ENCODE data around the gene AIF1. TPM values are rescaled to one million over a fixed set of nuclear protein-coding genes. Genes with fewer than 3 reads are reported as not detected.
A peak's percentile ranks its signal among the peaks of the same experiment; 100 is the strongest.

Gene AIF1
- total RNA-seq, 6 experiments from 2014 or later, result not detected

DNA sequence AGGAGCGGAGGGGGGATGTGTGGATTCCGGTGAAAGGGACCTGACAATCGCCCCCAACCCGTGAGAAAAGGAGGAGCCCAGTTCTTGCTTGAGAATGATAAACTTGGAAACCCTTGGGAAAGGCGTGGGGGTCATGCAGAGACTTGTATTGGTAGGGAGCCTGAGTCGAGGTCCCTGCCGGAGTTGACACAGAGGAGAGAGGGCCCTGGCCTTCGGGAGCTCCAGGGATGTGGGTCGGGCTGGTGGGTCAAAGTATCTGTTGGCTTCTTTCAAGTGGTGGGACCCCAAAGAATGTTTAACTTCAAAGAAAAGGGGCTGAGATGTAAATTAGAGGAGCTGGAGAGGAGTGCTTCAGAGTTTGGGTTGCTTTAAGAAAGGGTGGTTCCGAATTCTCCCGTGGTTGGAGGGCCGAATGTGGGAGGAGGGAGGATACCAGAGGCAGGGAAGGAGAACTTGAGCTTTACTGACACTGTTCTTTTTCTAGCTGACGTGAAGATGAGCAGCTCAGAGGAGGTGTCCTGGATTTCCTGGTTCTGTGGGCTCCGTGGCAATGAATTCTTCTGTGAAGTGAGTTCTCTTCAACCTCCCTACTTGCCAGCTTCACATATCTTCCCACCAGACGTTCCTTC, 51.4 kb downstream of the AIF1 start:
- Mint-ChIP-seq H3K4me3 (peak overlapping the region; percentile 95), H3K27ac (peak overlapping the region; percentile 98), H3K4me1 (ENCODE audit: low read depth) (peaks cover 63% of the 10 kb centered on the region), H3K36me3 (ENCODE audit: low read depth) (peaks cover 52% of the 10 kb centered on the region), H3K9me3 (no peaks in the 10 kb centered on the region), H3K27me3 (ENCODE audit: insufficient read depth) (peaks cover 4% of the 10 kb centered on the region)
- DNase-seq, result no peak
- TF ChIP-seq, protein P1, sequence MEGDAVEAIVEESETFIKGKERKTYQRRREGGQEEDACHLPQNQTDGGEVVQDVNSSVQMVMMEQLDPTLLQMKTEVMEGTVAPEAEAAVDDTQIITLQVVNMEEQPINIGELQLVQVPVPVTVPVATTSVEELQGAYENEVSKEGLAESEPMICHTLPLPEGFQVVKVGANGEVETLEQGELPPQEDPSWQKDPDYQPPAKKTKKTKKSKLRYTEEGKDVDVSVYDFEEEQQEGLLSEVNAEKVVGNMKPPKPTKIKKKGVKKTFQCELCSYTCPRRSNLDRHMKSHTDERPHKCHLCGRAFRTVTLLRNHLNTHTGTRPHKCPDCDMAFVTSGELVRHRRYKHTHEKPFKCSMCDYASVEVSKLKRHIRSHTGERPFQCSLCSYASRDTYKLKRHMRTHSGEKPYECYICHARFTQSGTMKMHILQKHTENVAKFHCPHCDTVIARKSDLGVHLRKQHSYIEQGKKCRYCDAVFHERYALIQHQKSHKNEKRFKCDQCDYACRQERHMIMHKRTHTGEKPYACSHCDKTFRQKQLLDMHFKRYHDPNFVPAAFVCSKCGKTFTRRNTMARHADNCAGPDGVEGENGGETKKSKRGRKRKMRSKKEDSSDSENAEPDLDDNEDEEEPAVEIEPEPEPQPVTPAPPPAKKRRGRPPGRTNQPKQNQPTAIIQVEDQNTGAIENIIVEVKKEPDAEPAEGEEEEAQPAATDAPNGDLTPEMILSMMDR (IDR thresholded peaks at IDR 0.05), result no peak

Small RNAs within 50 kb of the gene (microRNA-seq; reads per million reads assigned to microRNA genes)
- not detected for gene MIR6832

Other genes with a start within 250 kb of the AIF1 start
- gene MICA, start 211.6 kb upstream of the AIF1 start, total RNA-seq (2021; fragmentation: NEBNext Ultra II Directional; extraction: Animal tissue kit (Norgen Biotek cat#: 25700)), result 10 to 100 TPM; 14.7 to 24.0 (median 17.7) TPM
- 10 to 100 TPM; 16.0 to 26.0 (median 22.6) TPM for gene MICB, start 117.1 kb upstream of the AIF1 start, total RNA-seq (2021; fragmentation: NEBNext Ultra II Directional; extraction: Animal tissue kit (Norgen Biotek cat#: 25700))
- gene MCCD1, start 86.3 kb upstream of the AIF1 start, total RNA-seq (2021; fragmentation: NEBNext Ultra II Directional; extraction: Animal tissue kit (Norgen Biotek cat#: 25700)), result not detected
- gene DDX39B, start 73.2 kb upstream of the AIF1 start, total RNA-seq (2021; fragmentation: NEBNext Ultra II Directional; extraction: Animal tissue kit (Norgen Biotek cat#: 25700)), result 100 to 1,000 TPM; 312 to 380 (median 358) TPM
- 1 to 10 TPM; 2.9 to 4.1 (median 3.2) TPM for gene ATP6V1G2, start 68.6 kb upstream of the AIF1 start, total RNA-seq (2021; fragmentation: NEBNext Ultra II Directional; extraction: Animal tissue kit (Norgen Biotek cat#: 25700))
- gene NFKBIL1, start 67.6 kb upstream of the AIF1 start, total RNA-seq (2021; fragmentation: NEBNext Ultra II Directional; extraction: Animal tissue kit (Norgen Biotek cat#: 25700)), result 10 to 100 TPM; 11.8 to 15.9 (median 13.6) TPM
- gene LTA, start 42.9 kb upstream of the AIF1 start, total RNA-seq (2021; fragmentation: NEBNext Ultra II Directional; extraction: Animal tissue kit (Norgen Biotek cat#: 25700)), result not detected
- under 1 TPM; 0.12 to 0.41 (median 0.23) TPM for gene TNF, start 39.7 kb upstream of the AIF1 start, total RNA-seq (2021; fragmentation: NEBNext Ultra II Directional; extraction: Animal tissue kit (Norgen Biotek cat#: 25700))
- gene LTB, start 32.8 kb upstream of the AIF1 start, total RNA-seq (2021; fragmentation: NEBNext Ultra II Directional; extraction: Animal tissue kit (Norgen Biotek cat#: 25700)), result under 1 TPM in 1 of 6 experiments, not detected in 5; 0.38 TPM
- gene LST1, start 29.0 kb upstream of the AIF1 start, total RNA-seq (2021; fragmentation: NEBNext Ultra II Directional; extraction: Animal tissue kit (Norgen Biotek cat#: 25700)), result not detected
- gene NCR3, start 22.2 kb upstream of the AIF1 start, total RNA-seq (2021; fragmentation: NEBNext Ultra II Directional; extraction: Animal tissue kit (Norgen Biotek cat#: 25700)), result not detected
- 100 to 1,000 TPM; 216 to 259 (median 231) TPM for gene PRRC2A, start 5.5 kb downstream of the AIF1 start, total RNA-seq (2021; fragmentation: NEBNext Ultra II Directional; extraction: Animal tissue kit (Norgen Biotek cat#: 25700))
- gene BAG6, start 37.4 kb downstream of the AIF1 start, total RNA-seq (2021; fragmentation: NEBNext Ultra II Directional; extraction: Animal tissue kit (Norgen Biotek cat#: 25700)), result 100 to 1,000 TPM; 247 to 273 (median 262) TPM
- 1 to 10 TPM; 2.4 to 4.3 (median 2.8) TPM for gene APOM, start 40.7 kb downstream of the AIF1 start, total RNA-seq (2021; fragmentation: NEBNext Ultra II Directional; extraction: Animal tissue kit (Norgen Biotek cat#: 25700))
- gene C6orf47, start 45.5 kb downstream of the AIF1 start, total RNA-seq (2021; fragmentation: NEBNext Ultra II Directional; extraction: Animal tissue kit (Norgen Biotek cat#: 25700)), result 10 to 100 TPM; 13.4 to 16.2 (median 14.9) TPM
- 10 to 100 TPM; 11.6 to 14.9 (median 13.0) TPM for gene GPANK1, start 49.8 kb downstream of the AIF1 start, total RNA-seq (2021; fragmentation: NEBNext Ultra II Directional; extraction: Animal tissue kit (Norgen Biotek cat#: 25700))
- 100 to 1,000 TPM; 200 to 255 (median 225) TPM for gene CSNK2B, start 50.8 kb downstream of the AIF1 start, total RNA-seq (2021; fragmentation: NEBNext Ultra II Directional; extraction: Animal tissue kit (Norgen Biotek cat#: 25700))
- 1 to 10 TPM; 4.6 to 6.0 (median 5.3) TPM for gene LY6G5B, start 54.7 kb downstream of the AIF1 start, total RNA-seq (2021; fragmentation: NEBNext Ultra II Directional; extraction: Animal tissue kit (Norgen Biotek cat#: 25700))
- 1 to 10 TPM; 2.2 to 2.9 (median 2.8) TPM for gene LY6G5C, start 65.8 kb downstream of the AIF1 start, total RNA-seq (2021; fragmentation: NEBNext Ultra II Directional; extraction: Animal tissue kit (Norgen Biotek cat#: 25700))
- 10 to 100 TPM; 27.4 to 39.6 (median 32.0) TPM for gene ABHD16A, start 88.1 kb downstream of the AIF1 start, total RNA-seq (2021; fragmentation: NEBNext Ultra II Directional; extraction: Animal tissue kit (Norgen Biotek cat#: 25700))
- not detected for gene LY6G6F, start 91.6 kb downstream of the AIF1 start, total RNA-seq (2021; fragmentation: NEBNext Ultra II Directional; extraction: Animal tissue kit (Norgen Biotek cat#: 25700))
- gene LY6G6D, start 100.1 kb downstream of the AIF1 start, total RNA-seq (2021; fragmentation: NEBNext Ultra II Directional; extraction: Animal tissue kit (Norgen Biotek cat#: 25700)), result not detected
- not detected for gene LY6G6C, start 106.5 kb downstream of the AIF1 start, total RNA-seq (2021; fragmentation: NEBNext Ultra II Directional; extraction: Animal tissue kit (Norgen Biotek cat#: 25700))
- not detected for gene MPIG6B, start 108.1 kb downstream of the AIF1 start, total RNA-seq (2021; fragmentation: NEBNext Ultra II Directional; extraction: Animal tissue kit (Norgen Biotek cat#: 25700))
- gene DDAH2, start 114.1 kb downstream of the AIF1 start, total RNA-seq (2021; fragmentation: NEBNext Ultra II Directional; extraction: Animal tissue kit (Norgen Biotek cat#: 25700)), result 10 to 100 TPM; 44.0 to 47.8 (median 46.0) TPM
- 100 to 1,000 TPM; 638 to 833 (median 745) TPM for gene CLIC1, start 121.3 kb downstream of the AIF1 start, total RNA-seq (2021; fragmentation: NEBNext Ultra II Directional; extraction: Animal tissue kit (Norgen Biotek cat#: 25700))
- gene MSH5, start 124.8 kb downstream of the AIF1 start, total RNA-seq (2021; fragmentation: NEBNext Ultra II Directional; extraction: Animal tissue kit (Norgen Biotek cat#: 25700)), result 10 to 100 TPM in 4 of 6 experiments, 1 to 10 TPM in 2; 7.4 to 14.8 (median 12.6) TPM
- gene SAPCD1, start 147.4 kb downstream of the AIF1 start, total RNA-seq (2021; fragmentation: NEBNext Ultra II Directional; extraction: Animal tissue kit (Norgen Biotek cat#: 25700)), result 1 to 10 TPM in 5 of 6 experiments, under 1 TPM in 1; 0.91 to 2.4 (median 1.3) TPM
- gene VWA7, start 162.1 kb downstream of the AIF1 start, total RNA-seq (2021; fragmentation: NEBNext Ultra II Directional; extraction: Animal tissue kit (Norgen Biotek cat#: 25700)), result under 1 TPM; 0.24 to 0.83 (median 0.64) TPM
- gene VARS1, start 180.5 kb downstream of the AIF1 start, total RNA-seq (2021; fragmentation: NEBNext Ultra II Directional; extraction: Animal tissue kit (Norgen Biotek cat#: 25700)), result 100 to 1,000 TPM; 117 to 144 (median 127) TPM
- 10 to 100 TPM; 31.8 to 48.5 (median 43.4) TPM for gene LSM2, start 191.7 kb downstream of the AIF1 start, total RNA-seq (2021; fragmentation: NEBNext Ultra II Directional; extraction: Animal tissue kit (Norgen Biotek cat#: 25700))
- 1 to 10 TPM; 1.2 to 1.9 (median 1.6) TPM for gene HSPA1L, start 200.0 kb downstream of the AIF1 start, total RNA-seq (2021; fragmentation: NEBNext Ultra II Directional; extraction: Animal tissue kit (Norgen Biotek cat#: 25700))
- 100 to 1,000 TPM in 1 of 6 experiments, 10 to 100 TPM in 5; 78.5 to 102 (median 84.7) TPM for gene HSPA1A, start 200.3 kb downstream of the AIF1 start, total RNA-seq (2021; fragmentation: NEBNext Ultra II Directional; extraction: Animal tissue kit (Norgen Biotek cat#: 25700))
- gene HSPA1B, start 212.5 kb downstream of the AIF1 start, total RNA-seq (2021; fragmentation: NEBNext Ultra II Directional; extraction: Animal tissue kit (Norgen Biotek cat#: 25700)), result 100 to 1,000 TPM in 2 of 6 experiments, 10 to 100 TPM in 4; 95.5 to 116 (median 98.9) TPM
- 10 to 100 TPM; 35.8 to 48.6 (median 40.9) TPM for gene NEU1, start 247.6 kb downstream of the AIF1 start, total RNA-seq (2021; fragmentation: NEBNext Ultra II Directional; extraction: Animal tissue kit (Norgen Biotek cat#: 25700))

Data from HFFc6 (cell line).